ENCODE results near the gene PLPPR1.

- TF ChIP-seq, protein P1, sequence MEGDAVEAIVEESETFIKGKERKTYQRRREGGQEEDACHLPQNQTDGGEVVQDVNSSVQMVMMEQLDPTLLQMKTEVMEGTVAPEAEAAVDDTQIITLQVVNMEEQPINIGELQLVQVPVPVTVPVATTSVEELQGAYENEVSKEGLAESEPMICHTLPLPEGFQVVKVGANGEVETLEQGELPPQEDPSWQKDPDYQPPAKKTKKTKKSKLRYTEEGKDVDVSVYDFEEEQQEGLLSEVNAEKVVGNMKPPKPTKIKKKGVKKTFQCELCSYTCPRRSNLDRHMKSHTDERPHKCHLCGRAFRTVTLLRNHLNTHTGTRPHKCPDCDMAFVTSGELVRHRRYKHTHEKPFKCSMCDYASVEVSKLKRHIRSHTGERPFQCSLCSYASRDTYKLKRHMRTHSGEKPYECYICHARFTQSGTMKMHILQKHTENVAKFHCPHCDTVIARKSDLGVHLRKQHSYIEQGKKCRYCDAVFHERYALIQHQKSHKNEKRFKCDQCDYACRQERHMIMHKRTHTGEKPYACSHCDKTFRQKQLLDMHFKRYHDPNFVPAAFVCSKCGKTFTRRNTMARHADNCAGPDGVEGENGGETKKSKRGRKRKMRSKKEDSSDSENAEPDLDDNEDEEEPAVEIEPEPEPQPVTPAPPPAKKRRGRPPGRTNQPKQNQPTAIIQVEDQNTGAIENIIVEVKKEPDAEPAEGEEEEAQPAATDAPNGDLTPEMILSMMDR (IDR thresholded peaks at IDR 0.05), result no peak
- TF ChIP-seq POLR2A (IDR thresholded peaks at IDR 0.05), result no peak
Observed at GRCh38 chr9:101309139-101309538, 280.6 kb downstream of the PLPPR1 start.
